Measurements from ENCODE around the gene RIT2.

RIT2 gene

DNA sequence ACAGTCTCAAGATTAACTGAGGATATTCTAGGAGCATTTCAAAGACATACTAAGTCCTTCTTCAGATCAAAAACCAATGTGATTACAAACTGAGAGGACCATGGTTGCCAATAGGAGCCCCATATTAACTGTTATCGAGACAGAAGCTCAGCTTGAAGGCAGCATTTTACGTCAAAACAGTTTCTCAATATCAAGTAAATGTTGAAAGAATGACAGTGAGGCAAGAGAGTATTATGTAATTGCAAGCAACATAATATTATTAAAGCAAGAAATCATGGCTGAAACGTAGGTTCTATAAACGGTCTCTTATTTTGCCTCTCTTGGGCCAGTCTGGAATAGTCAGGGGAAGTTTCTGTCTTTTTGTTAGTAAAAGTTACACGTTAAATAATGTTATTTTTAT, 22.9 kb downstream of the RIT2 start:
- H3K4me3 ChIP-seq (ENCODE audit: low read length) = peak overlapping the region; percentile 12
- no peak overlapping the region for H3K27ac ChIP-seq (ENCODE audit: low read length)
- no peaks in the 10 kb centered on the region for H3K27me3 ChIP-seq (ENCODE audit: low read depth, low read length)
- H2AFZ ChIP-seq (ENCODE audit: low read depth, low read length) = no peak overlapping the region
- H3K79me2 ChIP-seq (ENCODE audit: low read length) = no peaks in the 10 kb centered on the region
- H3K9ac ChIP-seq (ENCODE audit: low read length) = no peak overlapping the region
- no peaks in the 10 kb centered on the region for H3K36me3 ChIP-seq (replicated peaks; ENCODE audit: low read depth, low read length)
- H3K4me2 ChIP-seq (ENCODE audit: low read length) = peak overlapping the region; percentile 50
- TF ChIP-seq, protein P1, sequence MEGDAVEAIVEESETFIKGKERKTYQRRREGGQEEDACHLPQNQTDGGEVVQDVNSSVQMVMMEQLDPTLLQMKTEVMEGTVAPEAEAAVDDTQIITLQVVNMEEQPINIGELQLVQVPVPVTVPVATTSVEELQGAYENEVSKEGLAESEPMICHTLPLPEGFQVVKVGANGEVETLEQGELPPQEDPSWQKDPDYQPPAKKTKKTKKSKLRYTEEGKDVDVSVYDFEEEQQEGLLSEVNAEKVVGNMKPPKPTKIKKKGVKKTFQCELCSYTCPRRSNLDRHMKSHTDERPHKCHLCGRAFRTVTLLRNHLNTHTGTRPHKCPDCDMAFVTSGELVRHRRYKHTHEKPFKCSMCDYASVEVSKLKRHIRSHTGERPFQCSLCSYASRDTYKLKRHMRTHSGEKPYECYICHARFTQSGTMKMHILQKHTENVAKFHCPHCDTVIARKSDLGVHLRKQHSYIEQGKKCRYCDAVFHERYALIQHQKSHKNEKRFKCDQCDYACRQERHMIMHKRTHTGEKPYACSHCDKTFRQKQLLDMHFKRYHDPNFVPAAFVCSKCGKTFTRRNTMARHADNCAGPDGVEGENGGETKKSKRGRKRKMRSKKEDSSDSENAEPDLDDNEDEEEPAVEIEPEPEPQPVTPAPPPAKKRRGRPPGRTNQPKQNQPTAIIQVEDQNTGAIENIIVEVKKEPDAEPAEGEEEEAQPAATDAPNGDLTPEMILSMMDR (IDR thresholded peaks at IDR 0.05; ENCODE audit: low read depth, low read length) = no peak
- TF ChIP-seq EZH2phosphoT487 (IDR thresholded peaks at IDR 0.05; ENCODE audit: low read depth) = no peak
- no peaks in the 10 kb centered on the region for H3K9me3 ChIP-seq (ENCODE audit: insufficient read depth, low read length)
- peaks cover 15% of the 10 kb centered on the region for H3K4me1 ChIP-seq (ENCODE audit: low read length)
- no peaks in the 10 kb centered on the region for H4K20me1 ChIP-seq (ENCODE audit: insufficient read depth, low read length)

DNA sequence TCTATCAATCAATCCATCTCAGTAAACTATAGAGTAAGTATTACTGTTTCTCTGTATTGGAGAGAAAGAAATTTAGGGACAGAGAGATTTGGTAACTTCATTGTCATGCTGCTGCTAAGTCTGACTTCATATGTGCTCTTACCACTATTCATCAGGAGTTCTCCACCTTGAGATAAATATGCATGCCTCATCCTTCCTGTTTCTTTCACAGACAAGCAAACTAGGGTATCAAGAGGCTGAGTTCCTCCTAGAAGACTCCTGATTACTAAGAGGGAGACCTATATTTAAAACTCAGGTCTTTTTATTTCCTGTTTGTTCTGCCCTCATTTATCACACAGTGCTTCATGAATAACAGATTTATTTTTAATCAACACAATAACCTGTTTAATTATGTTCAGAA, 34.1 kb downstream of the RIT2 start:
- Histone ChIP-seq H3K27ac (ENCODE audit: low read length) (no peak overlapping the region), H4K20me1 (ENCODE audit: insufficient read depth, low read length) (no peaks in the 10 kb centered on the region), H3K4me2 (ENCODE audit: low read length) (no peak overlapping the region), H3K36me3 (replicated peaks; ENCODE audit: low read depth, low read length) (no peaks in the 10 kb centered on the region), H3K9ac (ENCODE audit: low read length) (no peak overlapping the region), H3K27me3 (ENCODE audit: low read depth, low read length) (no peaks in the 10 kb centered on the region), H3K4me3 (ENCODE audit: low read length) (no peak overlapping the region), H3K9me3 (ENCODE audit: insufficient read depth, low read length) (0 out of 2 replicates have a peak, but pooled peaks cover 3% of the 10 kb centered on the region), H3K4me1 (ENCODE audit: low read length) (peaks cover 6% of the 10 kb centered on the region; the same call in 1 of the 2 replicates), H3K79me2 (ENCODE audit: low read length) (no peaks in the 10 kb centered on the region), H2AFZ (ENCODE audit: low read depth, low read length) (no peak overlapping the region)
- TF ChIP-seq, protein P1 (IDR thresholded peaks at IDR 0.05; ENCODE audit: low read depth, low read length) = no peak
- TF ChIP-seq EZH2phosphoT487 (IDR thresholded peaks at IDR 0.05; ENCODE audit: low read depth) = no peak

DNA sequence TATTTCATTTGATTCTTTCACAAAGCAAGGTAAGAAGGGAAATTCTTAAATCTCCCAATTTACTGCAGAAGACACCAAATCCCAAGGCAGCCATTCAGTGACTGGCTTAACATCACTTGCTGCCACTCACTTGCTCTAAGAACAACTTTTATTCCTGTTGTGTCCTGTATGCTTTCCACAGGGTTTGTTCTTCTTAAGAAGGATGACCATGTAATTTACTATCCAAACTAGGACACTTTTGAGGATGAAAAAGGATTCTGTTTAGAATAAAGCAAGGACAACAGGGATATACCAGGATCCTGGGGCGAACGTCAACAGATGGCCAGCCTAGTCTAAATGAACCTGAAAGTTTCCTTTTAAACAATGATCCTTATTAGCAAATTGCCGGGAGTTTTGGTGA, 34.8 kb downstream of the RIT2 start:
- H3K4me2 ChIP-seq (ENCODE audit: low read length) = no peak overlapping the region
- no peaks in the 10 kb centered on the region for H3K79me2 ChIP-seq (ENCODE audit: low read length)
- no peak overlapping the region for H3K9ac ChIP-seq (ENCODE audit: low read length)
- 0 out of 2 replicates have a peak, but pooled peaks cover 3% of the 10 kb centered on the region for H3K9me3 ChIP-seq (ENCODE audit: insufficient read depth, low read length)
- no peak overlapping the region for H3K4me3 ChIP-seq (ENCODE audit: low read length)
- H3K27ac ChIP-seq (ENCODE audit: low read length) = no peak overlapping the region
- TF ChIP-seq, protein P1 (IDR thresholded peaks at IDR 0.05; ENCODE audit: low read depth, low read length) = no peak
- no peak for TF ChIP-seq EZH2phosphoT487 (IDR thresholded peaks at IDR 0.05; ENCODE audit: low read depth)
- H3K27me3 ChIP-seq (ENCODE audit: low read depth, low read length) = no peaks in the 10 kb centered on the region
- no peak overlapping the region for H2AFZ ChIP-seq (ENCODE audit: low read depth, low read length)
- no peaks in the 10 kb centered on the region for H4K20me1 ChIP-seq (ENCODE audit: insufficient read depth, low read length)
- H3K4me1 ChIP-seq (ENCODE audit: low read length) = peaks cover 6% of the 10 kb centered on the region; the same call in 1 of the 2 replicates
- H3K36me3 ChIP-seq (replicated peaks; ENCODE audit: low read depth, low read length) = no peaks in the 10 kb centered on the region

DNA sequence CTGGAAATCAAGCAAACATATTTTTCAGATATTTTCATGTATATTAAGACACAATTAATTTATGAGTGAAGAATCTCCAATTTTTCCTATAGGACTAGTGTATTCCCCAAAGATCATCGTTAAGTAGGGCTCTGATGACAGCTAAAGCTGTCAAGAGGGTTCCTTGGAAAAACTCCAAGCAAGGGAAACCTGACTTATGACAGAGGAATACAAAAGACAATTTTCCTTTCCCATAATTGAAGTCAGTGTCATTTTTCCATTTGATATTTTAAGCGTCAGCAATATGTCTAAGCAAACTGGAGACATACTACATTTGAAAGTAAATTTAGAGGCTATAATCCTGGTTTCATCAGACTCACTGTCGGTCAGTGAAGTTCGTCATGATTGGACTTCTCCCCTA, 36.1 kb downstream of the RIT2 start:
- Histone ChIP-seq H3K27me3 (ENCODE audit: low read depth, low read length) (no peaks in the 10 kb centered on the region), H3K36me3 (replicated peaks; ENCODE audit: low read depth, low read length) (no peaks in the 10 kb centered on the region), H3K9me3 (ENCODE audit: insufficient read depth, low read length) (no peaks in the 10 kb centered on the region), H3K9ac (ENCODE audit: low read length) (no peak overlapping the region), H2AFZ (ENCODE audit: low read depth, low read length) (no peak overlapping the region), H3K4me3 (ENCODE audit: low read length) (no peak overlapping the region), H3K27ac (ENCODE audit: low read length) (no peak overlapping the region), H3K4me2 (ENCODE audit: low read length) (no peak overlapping the region), H3K79me2 (ENCODE audit: low read length) (no peaks in the 10 kb centered on the region), H3K4me1 (ENCODE audit: low read length) (peaks cover 6% of the 10 kb centered on the region; the same call in 1 of the 2 replicates), H4K20me1 (ENCODE audit: insufficient read depth, low read length) (no peaks in the 10 kb centered on the region)
- TF ChIP-seq, protein P1 (IDR thresholded peaks at IDR 0.05; ENCODE audit: low read depth, low read length) = no peak
- TF ChIP-seq EZH2phosphoT487 (IDR thresholded peaks at IDR 0.05; ENCODE audit: low read depth) = no peak

Measured in OCI-LY3 (cell line).